GM18858 (cell line): ENCODE measurements around the gene NELFCD.
"Not testable (repeated sequence)": the region's sequence is repeated elsewhere in the genome, so short reads cannot be mapped to it uniquely, and the experiment has no call there.

Source experiments
- ATAC-seq: cut with Tn5 transposase; IDR thresholded peaks from one replicate; pipeline ENCODE4 v1.9.1; 2021; ENCODE audit not compliant: unreplicated experiment

The NELFCD gene

GRCh38 chr20:59023616-59024015 lies 42.6 kb downstream of the NELFCD start:
- no peak for ATAC-seq

- ATAC-seq = no peak
These were observed 43.1 kb downstream of the NELFCD start for GRCh38 chr20:59024111-59024530.

- no peak for ATAC-seq
These were observed 44.0 kb downstream of the NELFCD start for GRCh38 chr20:59025086-59025485.

GRCh38 chr20:59025511-59025910 lies 44.5 kb downstream of the NELFCD start:
- ATAC-seq = no peak

GRCh38 chr20:59026904-59027740 lies 46.1 kb downstream of the NELFCD start:
- no peak for ATAC-seq

GRCh38 chr20:59027741-59028320 lies 46.8 kb downstream of the NELFCD start:
- no peak for ATAC-seq

- ATAC-seq = no peak
These were observed 47.8 kb downstream of the NELFCD start for GRCh38 chr20:59028812-59029211.

- no peak for ATAC-seq
These were observed 50.0 kb downstream of the NELFCD start for GRCh38 chr20:59030911-59031563.

GRCh38 chr20:59031564-59032022 lies 50.5 kb downstream of the NELFCD start:
- ATAC-seq = no peak

- ATAC-seq = peak; percentile 82
These were observed 51.1 kb downstream of the NELFCD start, which contains the start of gene ATP5F1E for GRCh38 chr20:59032023-59032712. Gene ATP5F1E (minus strand): TSS chr20:59032335. CDS start chr20:59032251, 84 bp downstream.

- no peak for ATAC-seq
These were observed 51.6 kb downstream of the NELFCD start for GRCh38 chr20:59032713-59033059.

GRCh38 chr20:59033093-59033492 lies 52.0 kb downstream of the NELFCD start:
- no peak for ATAC-seq

- no peak for ATAC-seq
These were observed 52.6 kb downstream of the NELFCD start for GRCh38 chr20:59033616-59034165.

- ATAC-seq = no peak
These were observed 54.3 kb downstream of the NELFCD start for GRCh38 chr20:59035381-59035780.

- ATAC-seq = no peak
These were observed 56.3 kb downstream of the NELFCD start for GRCh38 chr20:59037386-59037785.

GRCh38 chr20:59039233-59039632 lies 58.2 kb downstream of the NELFCD start:
- ATAC-seq = no peak

- no peak for ATAC-seq
These were observed 59.6 kb downstream of the NELFCD start for GRCh38 chr20:59040667-59041066.

GRCh38 chr20:59041487-59041886 lies 60.4 kb downstream of the NELFCD start:
- not testable (repeated sequence) for ATAC-seq

GRCh38 chr20:59042151-59042795 lies 61.2 kb downstream of the NELFCD start, which contains the start of gene PRELID3B:
Gene PRELID3B (minus strand): TSS chr20:59042786. CDS start chr20:59042730, 56 bp downstream.
- peak; percentile 9 for ATAC-seq
